ENCODE results near the gene DVL3.
"Not testable (repeated sequence)": the region's sequence is repeated elsewhere in the genome, so short reads cannot be mapped to it uniquely, and the experiment has no call there.

Gene DVL3

DNA sequence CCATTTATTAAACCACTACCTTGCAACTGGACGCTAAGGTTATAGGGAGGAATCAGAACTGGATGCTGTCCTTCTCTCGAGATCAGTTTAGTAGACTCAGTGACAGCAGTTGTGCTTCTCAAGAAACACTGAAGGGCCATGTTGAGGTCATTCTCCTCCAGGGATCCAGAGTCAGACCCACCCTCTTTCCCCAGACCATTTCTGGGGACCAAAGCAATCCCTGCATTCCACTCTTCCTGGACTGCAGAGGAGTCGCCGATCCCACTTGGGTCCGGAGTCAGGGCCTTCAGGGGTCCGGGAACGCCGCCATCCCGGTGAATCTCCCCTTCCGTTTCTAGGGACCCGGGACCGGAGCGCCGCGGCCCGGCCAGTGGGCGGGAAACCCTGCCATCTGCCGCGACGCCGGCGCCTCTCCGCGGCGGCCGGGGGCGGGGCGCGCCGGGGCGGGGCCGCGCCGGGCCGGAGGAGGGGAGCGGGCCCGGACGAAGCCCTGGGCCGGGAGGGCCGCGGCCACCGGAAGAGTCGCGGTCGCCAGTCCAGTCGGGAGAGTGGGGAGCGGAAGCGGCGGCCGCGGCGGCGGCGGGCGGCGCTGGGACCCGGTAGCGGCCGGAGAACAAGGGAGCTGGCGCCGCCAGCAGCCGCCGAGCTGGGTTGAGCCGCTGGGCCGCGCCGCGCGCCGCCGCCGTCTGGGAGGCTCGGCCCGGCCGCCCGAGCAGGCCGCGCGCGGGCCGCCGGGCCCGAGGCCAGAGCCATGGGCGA lies at the start of gene DVL3:
Gene DVL3 (plus strand): TSS at position 493 of the 759 bp plus-strand sequence. CDS start 259 bp downstream, at position 752.
- DNase-seq (ENCODE audit: low read depth), result no peak

- DNase-seq (ENCODE audit: low read depth), result no peak
Measured at GRCh38 chr3:184110316-184110725, 44.9 kb upstream of the DVL3 start.

DNA sequence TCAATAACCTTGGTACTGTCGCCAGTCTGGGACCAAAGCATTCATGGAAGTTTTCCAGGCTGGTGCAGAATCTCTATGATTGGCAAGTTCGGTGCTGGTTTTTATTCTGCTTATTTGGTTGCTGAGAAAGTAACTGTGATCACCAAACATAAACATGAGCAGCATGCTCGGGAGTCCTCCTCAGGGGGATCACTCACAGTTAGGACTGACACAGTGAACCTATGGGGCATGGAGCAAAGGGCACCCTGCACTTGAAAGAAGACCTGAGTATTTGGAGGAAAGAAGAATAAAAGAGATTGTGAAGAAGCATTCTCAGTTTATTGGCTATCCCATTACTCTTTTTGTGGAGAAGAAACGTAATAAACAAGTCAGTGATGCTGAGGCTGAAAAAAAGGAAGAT lies 39.2 kb upstream of the DVL3 start:
- DNase-seq (ENCODE audit: low read depth), result no peak

- no peak for DNase-seq (ENCODE audit: low read depth)
Measured at GRCh38 chr3:184117636-184118035, 37.5 kb upstream of the DVL3 start.

GRCh38 chr3:184121031-184121430 lies 34.1 kb upstream of the DVL3 start:
- DNase-seq (ENCODE audit: low read depth), result not testable (repeated sequence)

DNA sequence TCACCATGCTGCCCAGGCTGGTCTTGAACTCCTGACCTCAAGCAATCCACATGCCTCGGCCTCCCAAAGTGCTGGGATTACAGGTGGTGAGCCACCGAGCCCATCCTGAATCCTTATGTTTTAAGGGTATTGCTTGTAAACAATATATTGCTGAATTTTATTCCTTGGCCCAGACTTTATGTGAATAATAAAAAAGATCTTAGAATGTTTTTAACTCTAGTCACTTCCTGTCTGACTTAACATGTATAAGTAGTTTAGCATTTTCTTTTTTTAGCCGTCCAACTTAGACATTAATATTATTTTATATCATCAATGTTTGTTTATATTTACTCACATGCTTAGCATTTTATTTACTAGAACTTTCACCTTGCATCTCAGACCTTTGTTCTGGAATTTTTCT lies 29.2 kb upstream of the DVL3 start:
- DNase-seq (ENCODE audit: low read depth), result no peak

GRCh38 chr3:184129012-184129411 lies 26.2 kb upstream of the DVL3 start:
- no peak for DNase-seq (ENCODE audit: low read depth)

GRCh38 chr3:184132945-184133344 lies 22.2 kb upstream of the DVL3 start:
- no peak for DNase-seq (ENCODE audit: low read depth)

GRCh38 chr3:184133840-184134745 lies 21.1 kb upstream of the DVL3 start:
- no peak for DNase-seq (ENCODE audit: low read depth)

- DNase-seq (ENCODE audit: low read depth), result no peak
Measured at GRCh38 chr3:184134746-184135148, 20.4 kb upstream of the DVL3 start.

- peak; percentile 80 for DNase-seq (ENCODE audit: low read depth)
Measured at GRCh38 chr3:184135149-184135910, 19.8 kb upstream of the DVL3 start, which contains the start of gene EIF2B5. EIF2B5 (plus strand) TSS chr3:184135358; CDS start chr3:184135386, 28 bp downstream.

GRCh38 chr3:184135911-184136260 lies 19.3 kb upstream of the DVL3 start:
- no peak for DNase-seq (ENCODE audit: low read depth)

- no peak for DNase-seq (ENCODE audit: low read depth)
Measured at GRCh38 chr3:184140436-184140835, 14.7 kb upstream of the DVL3 start.

- DNase-seq (ENCODE audit: low read depth), result no peak
Measured at GRCh38 chr3:184142199-184142598, 13.0 kb upstream of the DVL3 start.

GRCh38 chr3:184143327-184143726 lies 11.8 kb upstream of the DVL3 start:
- DNase-seq (ENCODE audit: low read depth), result no peak

- no peak for DNase-seq (ENCODE audit: low read depth)
Measured at GRCh38 chr3:184144505-184144904, 10.7 kb upstream of the DVL3 start.

DNA sequence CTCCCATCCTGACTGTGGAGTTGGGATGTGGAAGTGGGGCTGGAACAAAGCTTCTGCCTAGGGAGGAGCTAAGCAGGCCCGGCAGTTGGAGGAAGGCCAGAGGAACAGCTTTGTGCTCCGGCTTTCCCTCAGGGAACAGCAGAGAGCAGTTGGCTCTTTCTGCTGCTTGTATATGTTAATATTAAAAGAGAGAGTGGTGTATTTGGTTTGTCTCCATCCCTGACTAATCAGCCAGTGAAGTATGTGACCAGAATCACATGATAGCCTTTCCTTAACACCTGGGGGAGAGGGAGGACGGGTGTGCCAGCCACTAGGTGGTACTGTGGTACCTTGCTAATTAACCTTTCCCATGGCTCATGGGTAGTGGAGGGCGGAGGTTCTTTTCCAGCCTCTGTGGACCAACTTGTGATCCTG lies 10.1 kb upstream of the DVL3 start:
- DNase-seq (ENCODE audit: low read depth), result no peak

DNA sequence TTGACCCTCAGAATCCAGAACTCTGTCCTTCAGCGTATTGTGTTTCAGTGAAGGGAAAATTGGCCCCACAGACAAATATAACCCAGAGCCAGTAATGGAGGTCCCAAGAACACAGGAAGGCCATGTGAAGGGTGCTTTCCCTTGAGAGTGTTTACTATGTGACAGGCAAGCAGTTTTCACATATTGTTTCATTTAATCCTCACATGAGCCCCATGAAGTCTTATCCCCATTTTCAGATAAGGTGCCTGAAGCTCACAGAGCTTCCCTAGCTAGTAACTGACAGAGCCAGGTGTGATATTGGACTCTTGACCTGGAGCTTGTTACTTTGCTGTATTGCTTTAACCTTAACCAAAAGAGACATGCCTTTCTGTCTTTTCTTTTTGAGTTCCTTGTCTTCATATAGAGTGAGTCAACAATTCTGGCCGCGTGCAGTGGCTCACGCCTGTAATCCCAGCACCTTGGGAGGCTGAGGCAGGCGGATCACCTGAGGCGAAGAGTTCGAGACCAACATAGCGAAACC lies 9.4 kb upstream of the DVL3 start:
- no peak for DNase-seq (ENCODE audit: low read depth)

DNA sequence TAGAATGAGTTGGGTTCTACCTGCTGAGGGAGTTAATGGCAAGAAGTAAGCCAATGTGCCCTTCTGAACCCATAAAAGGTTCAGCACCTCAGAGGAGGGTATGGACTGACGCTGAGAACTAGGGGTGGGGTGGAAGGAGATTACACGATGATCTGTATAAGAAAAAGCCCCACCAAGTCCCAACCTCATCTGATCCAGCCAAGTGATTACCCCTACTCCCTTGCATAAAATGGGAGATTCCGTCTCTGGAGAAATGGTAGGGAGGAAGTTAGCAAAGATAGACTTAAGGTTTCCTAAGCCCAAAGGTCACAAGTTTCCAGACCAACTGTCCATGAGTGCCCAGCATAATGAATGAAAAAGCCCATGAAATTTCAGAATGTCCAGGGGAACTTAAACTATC lies 7.1 kb upstream of the DVL3 start:
- DNase-seq (ENCODE audit: low read depth), result no peak

DNA sequence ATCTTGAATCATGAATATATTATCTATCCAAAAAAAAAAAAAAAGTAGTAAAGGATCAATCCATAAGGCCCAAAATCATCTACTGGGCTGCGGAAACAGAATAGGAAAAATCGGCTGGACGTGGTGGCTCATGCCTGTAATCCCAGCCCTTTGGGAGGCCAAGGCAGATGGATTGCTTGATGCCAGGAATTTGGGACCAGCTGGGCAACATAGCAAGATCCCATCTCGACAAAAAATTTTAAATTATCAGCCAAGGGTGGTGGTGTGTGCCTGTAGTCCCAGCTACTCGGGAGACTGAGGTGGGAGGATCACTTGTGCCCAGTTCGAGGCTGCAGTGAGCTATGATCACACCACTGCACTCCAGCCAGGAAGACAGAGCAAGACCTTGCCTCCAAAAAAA lies 6.1 kb upstream of the DVL3 start:
- no peak for DNase-seq (ENCODE audit: low read depth)

DNA sequence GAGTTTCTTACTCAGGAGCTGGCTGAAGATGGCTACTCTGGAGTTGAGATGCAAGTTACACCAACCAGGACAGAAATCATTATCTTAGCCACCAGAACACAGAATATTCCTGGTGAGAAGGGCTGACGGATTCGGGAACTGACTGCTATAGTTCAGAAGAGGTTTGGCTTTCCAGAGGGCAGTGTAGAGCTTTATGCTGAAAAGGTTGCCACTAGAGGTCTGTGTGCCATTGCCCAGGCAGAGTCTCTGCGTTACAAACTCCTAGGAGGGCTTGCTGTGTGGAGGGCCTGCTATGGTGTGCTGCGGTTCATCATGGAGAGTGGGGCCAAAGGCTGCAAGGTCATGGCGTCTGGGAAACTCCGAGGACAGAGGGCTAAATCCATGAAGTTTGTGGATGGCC lies 5.4 kb upstream of the DVL3 start:
- not testable (repeated sequence) for DNase-seq (ENCODE audit: low read depth)
